ENCODE measurements around the gene PTGR3.

The PTGR3 gene

GRCh38 chr18:75185460-75185859 is 23.5 kb downstream of the PTGR3 start:
- no peak overlapping the region for H3K4me3 ChIP-seq (ENCODE audit: low read length)
- no peaks in the 10 kb centered on the region for H3K9me3 ChIP-seq (ENCODE audit: control insufficient read depth, low read length)
- H3K36me3 ChIP-seq (ENCODE audit: control insufficient read depth, insufficient read depth, low read length), result no peaks in the 10 kb centered on the region
- no peak overlapping the region for H3K9ac ChIP-seq (ENCODE audit: low read length)
- no peaks in the 10 kb centered on the region for H3K27me3 ChIP-seq (ENCODE audit: control insufficient read depth, insufficient read depth, low read length)
- no peaks in the 10 kb centered on the region for H3K4me1 ChIP-seq (ENCODE audit: control insufficient read depth, insufficient read depth, low read length)

GRCh38 chr18:75183973-75184493 is 24.9 kb downstream of the PTGR3 start:
- no peaks in the 10 kb centered on the region for H3K9me3 ChIP-seq (ENCODE audit: control insufficient read depth, low read length)
- no peaks in the 10 kb centered on the region for H3K27me3 ChIP-seq (ENCODE audit: control insufficient read depth, insufficient read depth, low read length)
- no peak overlapping the region for H3K4me3 ChIP-seq (ENCODE audit: low read length)
- H3K9ac ChIP-seq (ENCODE audit: low read length), result no peak overlapping the region
- no peaks in the 10 kb centered on the region for H3K36me3 ChIP-seq (ENCODE audit: control insufficient read depth, insufficient read depth, low read length)
- H3K4me1 ChIP-seq (ENCODE audit: control insufficient read depth, insufficient read depth, low read length), result no peaks in the 10 kb centered on the region

DNA sequence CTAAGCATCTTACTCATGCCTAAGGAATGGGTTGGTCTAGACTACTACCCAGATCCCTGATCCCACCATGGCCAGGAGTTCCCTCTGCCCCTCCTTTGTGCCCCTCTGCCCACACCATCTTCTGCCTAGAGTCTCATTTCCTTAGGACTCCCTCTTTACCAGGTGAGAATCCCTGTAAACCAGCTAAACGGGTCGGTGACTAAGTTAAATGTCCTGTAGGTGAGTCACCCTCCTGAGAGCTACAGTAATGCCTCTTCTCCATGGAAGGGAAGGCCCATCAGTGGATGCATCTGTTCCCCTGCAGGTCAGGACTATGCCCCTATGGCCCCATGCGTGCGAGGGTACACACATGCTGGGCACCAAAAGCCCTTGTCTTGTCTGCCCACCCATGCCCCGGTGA is 25.4 kb downstream of the PTGR3 start:
- no peak overlapping the region for H3K4me3 ChIP-seq (ENCODE audit: low read length)
- H3K9me3 ChIP-seq (ENCODE audit: control insufficient read depth, low read length), result no peaks in the 10 kb centered on the region
- H3K27me3 ChIP-seq (ENCODE audit: control insufficient read depth, insufficient read depth, low read length), result no peaks in the 10 kb centered on the region
- no peaks in the 10 kb centered on the region for H3K36me3 ChIP-seq (ENCODE audit: control insufficient read depth, insufficient read depth, low read length)
- H3K9ac ChIP-seq (ENCODE audit: low read length), result no peak overlapping the region
- H3K4me1 ChIP-seq (ENCODE audit: control insufficient read depth, insufficient read depth, low read length), result no peaks in the 10 kb centered on the region

GRCh38 chr18:75179819-75180600 is 28.9 kb downstream of the PTGR3 start:
- H3K9me3 ChIP-seq (ENCODE audit: control insufficient read depth, low read length), result no peaks in the 10 kb centered on the region

GRCh38 chr18:75178376-75178775 is 30.6 kb downstream of the PTGR3 start:
- no peak overlapping the region for H3K9ac ChIP-seq (ENCODE audit: low read length)
- no peaks in the 10 kb centered on the region for H3K9me3 ChIP-seq (ENCODE audit: control insufficient read depth, low read length)

More at GRCh38 chr18:75179819-75180600, 28.9 kb downstream of the PTGR3 start:
- Histone ChIP-seq H3K4me3 (ENCODE audit: low read length) (no peak overlapping the region), H3K27me3 (ENCODE audit: control insufficient read depth, insufficient read depth, low read length) (no peaks in the 10 kb centered on the region), H3K9ac (ENCODE audit: low read length) (no peak overlapping the region), H3K36me3 (ENCODE audit: control insufficient read depth, insufficient read depth, low read length) (no peaks in the 10 kb centered on the region), H3K4me1 (ENCODE audit: control insufficient read depth, insufficient read depth, low read length) (no peaks in the 10 kb centered on the region)

GRCh38 chr18:75176849-75177248 is 32.1 kb downstream of the PTGR3 start:
- Histone ChIP-seq H3K36me3 (ENCODE audit: control insufficient read depth, insufficient read depth, low read length) (no peaks in the 10 kb centered on the region), H3K27me3 (ENCODE audit: control insufficient read depth, insufficient read depth, low read length) (no peaks in the 10 kb centered on the region), H3K9ac (ENCODE audit: low read length) (no peak overlapping the region), H3K9me3 (ENCODE audit: control insufficient read depth, low read length) (no peaks in the 10 kb centered on the region), H3K4me3 (ENCODE audit: low read length) (no peak overlapping the region), H3K4me1 (ENCODE audit: control insufficient read depth, insufficient read depth, low read length) (no peaks in the 10 kb centered on the region)

More at GRCh38 chr18:75178376-75178775, 30.6 kb downstream of the PTGR3 start:
- no peak overlapping the region for H3K4me3 ChIP-seq (ENCODE audit: low read length)
- no peaks in the 10 kb centered on the region for H3K36me3 ChIP-seq (ENCODE audit: control insufficient read depth, insufficient read depth, low read length)
- no peaks in the 10 kb centered on the region for H3K4me1 ChIP-seq (ENCODE audit: control insufficient read depth, insufficient read depth, low read length)
- no peaks in the 10 kb centered on the region for H3K27me3 ChIP-seq (ENCODE audit: control insufficient read depth, insufficient read depth, low read length)

DNA sequence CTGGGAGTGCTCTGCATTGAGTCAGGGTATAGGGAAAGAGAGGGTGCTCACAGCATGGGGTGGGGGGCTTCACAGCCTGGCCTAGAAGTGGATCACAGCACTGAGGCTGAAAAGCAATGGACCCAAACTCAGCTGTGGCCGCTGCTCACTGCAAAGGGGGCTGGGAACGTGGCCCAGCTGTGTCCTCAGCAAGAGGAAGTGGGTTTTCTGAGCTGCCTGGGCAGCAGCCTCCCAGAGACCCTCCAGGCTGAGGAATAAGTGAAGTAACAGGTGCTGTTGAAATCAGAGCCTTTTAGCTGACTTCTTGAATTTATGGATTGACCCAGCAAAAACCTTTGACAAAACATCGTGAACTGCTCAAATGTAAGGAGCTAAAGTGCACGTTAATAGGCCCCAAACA is 35.2 kb downstream of the PTGR3 start:
- Histone ChIP-seq H3K9ac (ENCODE audit: low read length) (no peak overlapping the region), H3K4me3 (ENCODE audit: low read length) (no peak overlapping the region), H3K9me3 (ENCODE audit: control insufficient read depth, low read length) (no peaks in the 10 kb centered on the region), H3K4me1 (ENCODE audit: control insufficient read depth, insufficient read depth, low read length) (no peaks in the 10 kb centered on the region), H3K36me3 (ENCODE audit: control insufficient read depth, insufficient read depth, low read length) (no peaks in the 10 kb centered on the region), H3K27me3 (ENCODE audit: control insufficient read depth, insufficient read depth, low read length) (no peaks in the 10 kb centered on the region)

- no peak overlapping the region for H3K4me3 ChIP-seq (ENCODE audit: low read length)
- H3K9me3 ChIP-seq (ENCODE audit: control insufficient read depth, low read length), result no peaks in the 10 kb centered on the region
- no peaks in the 10 kb centered on the region for H3K4me1 ChIP-seq (ENCODE audit: control insufficient read depth, insufficient read depth, low read length)
- H3K36me3 ChIP-seq (ENCODE audit: control insufficient read depth, insufficient read depth, low read length), result no peaks in the 10 kb centered on the region
- H3K27me3 ChIP-seq (ENCODE audit: control insufficient read depth, insufficient read depth, low read length), result no peaks in the 10 kb centered on the region
- H3K9ac ChIP-seq (ENCODE audit: low read length), result no peak overlapping the region
These were observed 35.9 kb downstream of the PTGR3 start for GRCh38 chr18:75173125-75173432.

GRCh38 chr18:75172299-75173124 is 36.4 kb downstream of the PTGR3 start:
- Histone ChIP-seq H3K27me3 (ENCODE audit: control insufficient read depth, insufficient read depth, low read length) (no peaks in the 10 kb centered on the region), H3K4me1 (ENCODE audit: control insufficient read depth, insufficient read depth, low read length) (no peaks in the 10 kb centered on the region), H3K9ac (ENCODE audit: low read length) (no peak overlapping the region), H3K4me3 (ENCODE audit: low read length) (no peak overlapping the region), H3K9me3 (ENCODE audit: control insufficient read depth, low read length) (no peaks in the 10 kb centered on the region), H3K36me3 (ENCODE audit: control insufficient read depth, insufficient read depth, low read length) (no peaks in the 10 kb centered on the region)

DNA sequence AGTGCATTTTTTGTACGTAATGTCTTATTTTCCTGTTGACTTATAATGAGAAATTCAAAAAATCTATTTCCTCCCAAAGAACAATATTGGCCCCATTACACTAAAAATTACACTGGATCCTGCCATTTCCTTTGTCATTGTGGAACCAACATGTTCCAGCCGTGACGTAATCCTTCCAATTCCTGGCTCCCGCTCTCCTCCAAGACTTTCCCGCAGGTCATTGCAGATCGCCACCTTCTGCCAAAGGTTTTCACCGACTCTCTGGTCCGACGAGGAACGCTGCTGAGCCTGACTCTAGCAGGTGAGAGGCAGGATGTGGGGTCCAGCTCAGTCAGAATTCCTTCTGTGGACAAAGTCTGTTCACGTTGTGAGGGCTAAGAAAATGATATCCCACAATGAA is 38.0 kb downstream of the PTGR3 start:
- no peak overlapping the region for H3K4me3 ChIP-seq (ENCODE audit: low read length)
- H3K4me1 ChIP-seq (ENCODE audit: control insufficient read depth, insufficient read depth, low read length), result no peaks in the 10 kb centered on the region
- H3K9ac ChIP-seq (ENCODE audit: low read length), result no peak overlapping the region
- no peaks in the 10 kb centered on the region for H3K36me3 ChIP-seq (ENCODE audit: control insufficient read depth, insufficient read depth, low read length)
- no peaks in the 10 kb centered on the region for H3K27me3 ChIP-seq (ENCODE audit: control insufficient read depth, insufficient read depth, low read length)
- H3K9me3 ChIP-seq (ENCODE audit: control insufficient read depth, low read length), result no peaks in the 10 kb centered on the region

DNA sequence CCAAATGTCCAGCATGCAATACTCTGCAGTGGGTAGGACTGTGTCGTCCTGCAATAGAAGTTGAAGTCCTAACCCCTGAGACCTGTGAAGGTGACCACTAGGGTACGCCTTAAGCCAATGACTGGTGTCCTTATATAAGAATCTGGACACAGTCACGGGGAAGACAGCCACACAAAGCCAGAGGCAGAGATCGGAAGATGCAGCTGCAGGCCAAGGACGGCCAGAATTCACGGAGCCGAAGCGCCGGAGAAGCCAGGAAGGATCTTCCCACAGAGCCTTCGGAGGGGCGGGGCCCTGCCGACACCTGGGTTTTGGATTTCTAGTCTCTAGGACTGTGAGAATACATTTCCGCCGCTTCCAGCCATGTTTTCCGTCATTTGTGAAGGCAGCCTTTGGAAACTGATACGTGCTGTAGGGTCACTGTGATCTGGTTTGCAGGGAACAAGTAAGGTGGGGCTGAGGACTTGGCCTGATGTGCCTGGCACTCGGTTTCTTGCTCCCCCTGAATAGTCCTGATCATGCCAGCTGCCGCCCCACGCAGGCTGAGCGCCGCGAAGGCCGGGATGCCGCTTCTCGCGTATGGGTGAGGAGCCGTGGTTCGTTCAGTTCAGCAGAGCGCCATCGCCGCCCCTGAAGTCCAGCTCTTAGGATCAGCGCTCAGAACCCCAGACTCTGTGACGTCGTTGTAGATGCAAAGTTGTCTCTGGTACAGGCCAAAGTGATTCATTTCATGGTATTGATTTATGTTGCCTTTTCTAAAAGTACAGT is 38.7 kb downstream of the PTGR3 start:
- Histone ChIP-seq H3K27me3 (ENCODE audit: control insufficient read depth, insufficient read depth, low read length) (no peaks in the 10 kb centered on the region), H3K9me3 (ENCODE audit: control insufficient read depth, low read length) (no peaks in the 10 kb centered on the region), H3K4me1 (ENCODE audit: control insufficient read depth, insufficient read depth, low read length) (no peaks in the 10 kb centered on the region), H3K36me3 (ENCODE audit: control insufficient read depth, insufficient read depth, low read length) (no peaks in the 10 kb centered on the region), H3K9ac (ENCODE audit: low read length) (no peak overlapping the region), H3K4me3 (ENCODE audit: low read length) (no peak overlapping the region)

GRCh38 chr18:75169411-75169810 is 39.5 kb downstream of the PTGR3 start:
- H3K36me3 ChIP-seq (ENCODE audit: control insufficient read depth, insufficient read depth, low read length), result no peaks in the 10 kb centered on the region
- no peak overlapping the region for H3K4me3 ChIP-seq (ENCODE audit: low read length)
- no peaks in the 10 kb centered on the region for H3K9me3 ChIP-seq (ENCODE audit: control insufficient read depth, low read length)
- H3K4me1 ChIP-seq (ENCODE audit: control insufficient read depth, insufficient read depth, low read length), result no peaks in the 10 kb centered on the region
- no peak overlapping the region for H3K9ac ChIP-seq (ENCODE audit: low read length)
- no peaks in the 10 kb centered on the region for H3K27me3 ChIP-seq (ENCODE audit: control insufficient read depth, insufficient read depth, low read length)

Measured in mucosa of stomach (tissue), 1 donor.